MCF 10A (cell line): ENCODE results near the gene TIMM29. TPM values are rescaled to one million over a fixed set of nuclear protein-coding genes. Genes with fewer than 3 reads are reported as not detected.

Experiments used
- BruUV-seq: library from RNA; stranded (reverse); fragments of 400-500 nt; replicated peaks from 2 replicates; lab custom pipeline; 2021; lab: Mats Ljungman, UMichigan
- CTCF ChIA-PET: fragments of 300-600 bp; sonication (Branson Sonifier 250); formaldehyde crosslinking; extraction: SDS; loops from one replicate; lab custom pipeline; 2021; ENCODE audit warnings: antibody characterized with exemption, inconsistent platforms; lab: Yijun Ruan, JAX
- POLR2A ChIA-PET: fragments of 300-600, 350-650 bp; sonication (Branson Sonifier 250); formaldehyde crosslinking; extraction: SDS; loops from one replicate; lab custom pipeline; 2020; ENCODE audit warnings: antibody characterized with exemption, inconsistent platforms; lab: Yijun Ruan, JAX
- DNase-seq: peaks from one replicate; pipeline ENCODE4 v3.0.0-alpha.2; 2018; ENCODE audit not compliant: unreplicated experiment
- H3K27ac Mint-ChIP-seq: one replicate; pipeline ENCODE4 v1.8.0; 2022; ENCODE audit warnings: mild to moderate bottlenecking, low read depth, mixed read lengths; ENCODE audit not compliant: unreplicated experiment
- H3K27me3 Mint-ChIP-seq: one replicate; pipeline ENCODE4 v1.8.0; 2022; ENCODE audit warnings: mixed read lengths; ENCODE audit not compliant: insufficient read depth, unreplicated experiment
- H3K36me3 Mint-ChIP-seq: one replicate; pipeline ENCODE4 v1.8.0; 2022; ENCODE audit warnings: mild to moderate bottlenecking, moderate library complexity, mixed read lengths; ENCODE audit not compliant: insufficient read depth, unreplicated experiment
- H3K4me1 Mint-ChIP-seq: one replicate; pipeline ENCODE4 v1.8.0; 2022; ENCODE audit warnings: mixed read lengths; ENCODE audit not compliant: insufficient read depth, unreplicated experiment
- H3K4me3 Mint-ChIP-seq: one replicate; pipeline ENCODE4 v1.8.0; 2022; ENCODE audit warnings: mild to moderate bottlenecking, moderate library complexity, mixed read lengths; ENCODE audit not compliant: unreplicated experiment
- H3K9me3 Mint-ChIP-seq: one replicate; pipeline ENCODE4 v1.8.0; 2022; ENCODE audit warnings: mixed read lengths; ENCODE audit not compliant: unreplicated experiment
- intact Hi-C: fragments of 100-400 bp; cut with micrococcal nuclease; formaldehyde crosslinking; loops from 2 replicates; pipeline ENCODE4 v1.14.1; 2022
- total RNA-seq: library from RNA; stranded (reverse); gene quantifications from 2 replicates; pipeline ENCODE4 v1.2.3, GENCODE V29; 2022
- TF ChIP-seq, protein P1 (sequence below): fragments of 200-600 bp; IDR thresholded peaks from one replicate; pipeline ENCODE4 v1.8.0; 2022; ENCODE audit warnings: antibody characterized with exemption, mild to moderate bottlenecking; ENCODE audit not compliant: unreplicated experiment

TIMM29 gene
- total RNA-seq, 1 experiment from 2014 or later, result 18.3 TPM

DNA sequence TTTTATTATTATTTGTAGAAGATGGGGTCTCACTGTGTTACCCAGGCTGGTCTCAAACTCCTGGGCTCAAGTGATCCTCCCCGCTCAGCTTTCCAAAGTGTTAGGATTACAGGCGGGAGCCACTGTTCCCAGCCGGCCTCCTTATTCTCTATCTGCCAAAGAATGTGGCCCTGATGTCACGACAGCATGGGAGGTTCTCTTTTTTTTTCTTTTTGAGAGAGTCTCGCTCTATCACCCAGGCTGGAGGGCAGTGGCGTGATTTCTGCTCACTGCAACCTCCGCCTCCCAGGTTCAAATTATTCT, 33.7 kb upstream of the TIMM29 start:
- H3K9me3 Mint-ChIP-seq, result no peaks in the 10 kb centered on the region
- no peak overlapping the region for H3K4me3 Mint-ChIP-seq
- no peak for DNase-seq
- TF ChIP-seq, protein P1, sequence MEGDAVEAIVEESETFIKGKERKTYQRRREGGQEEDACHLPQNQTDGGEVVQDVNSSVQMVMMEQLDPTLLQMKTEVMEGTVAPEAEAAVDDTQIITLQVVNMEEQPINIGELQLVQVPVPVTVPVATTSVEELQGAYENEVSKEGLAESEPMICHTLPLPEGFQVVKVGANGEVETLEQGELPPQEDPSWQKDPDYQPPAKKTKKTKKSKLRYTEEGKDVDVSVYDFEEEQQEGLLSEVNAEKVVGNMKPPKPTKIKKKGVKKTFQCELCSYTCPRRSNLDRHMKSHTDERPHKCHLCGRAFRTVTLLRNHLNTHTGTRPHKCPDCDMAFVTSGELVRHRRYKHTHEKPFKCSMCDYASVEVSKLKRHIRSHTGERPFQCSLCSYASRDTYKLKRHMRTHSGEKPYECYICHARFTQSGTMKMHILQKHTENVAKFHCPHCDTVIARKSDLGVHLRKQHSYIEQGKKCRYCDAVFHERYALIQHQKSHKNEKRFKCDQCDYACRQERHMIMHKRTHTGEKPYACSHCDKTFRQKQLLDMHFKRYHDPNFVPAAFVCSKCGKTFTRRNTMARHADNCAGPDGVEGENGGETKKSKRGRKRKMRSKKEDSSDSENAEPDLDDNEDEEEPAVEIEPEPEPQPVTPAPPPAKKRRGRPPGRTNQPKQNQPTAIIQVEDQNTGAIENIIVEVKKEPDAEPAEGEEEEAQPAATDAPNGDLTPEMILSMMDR, result no peak
- POLR2A ChIA-PET, result no interaction called here
- no peak overlapping the region for H3K27ac Mint-ChIP-seq
- H3K36me3 Mint-ChIP-seq, result peaks cover 7% of the 10 kb centered on the region
- no peaks in the 10 kb centered on the region for H3K27me3 Mint-ChIP-seq
- intact Hi-C loops, result no loop called here
- CTCF ChIA-PET, result interaction anchor here (1.2 to 2.0 kb wide), 2 partner anchors 22 to 30 kb away, joined by 5 to 7 read pairs; no protein-coding TSS in a partner anchor
- H3K4me1 Mint-ChIP-seq, result peaks cover 18% of the 10 kb centered on the region
- no TSS peak for BruUV-seq

DNA sequence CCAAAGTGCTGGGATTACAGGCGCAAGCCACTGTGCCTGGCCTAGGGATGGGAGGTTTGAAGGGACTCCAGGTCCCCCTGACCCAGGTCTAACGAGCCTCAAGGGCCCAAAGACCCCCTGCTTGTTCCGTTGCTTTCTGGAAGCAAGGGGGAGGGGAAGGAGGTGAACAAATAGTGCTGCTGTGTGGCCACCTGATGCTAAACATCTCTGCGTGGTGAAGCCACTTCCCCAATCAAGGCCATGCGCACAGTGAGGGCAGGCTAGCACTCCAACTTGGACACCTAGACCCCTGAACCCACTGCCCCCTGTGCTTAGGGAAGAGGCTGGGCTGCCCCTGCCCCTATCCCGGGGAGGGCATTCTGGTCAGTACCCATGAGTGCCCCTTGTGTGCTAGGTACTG, 33.2 kb upstream of the TIMM29 start:
- Mint-ChIP-seq H3K9me3 (no peaks in the 10 kb centered on the region), H3K36me3 (peaks cover 7% of the 10 kb centered on the region), H3K4me1 (peaks cover 18% of the 10 kb centered on the region), H3K27me3 (no peaks in the 10 kb centered on the region), H3K4me3 (no peak overlapping the region), H3K27ac (no peak overlapping the region)
- no peak for DNase-seq
- POLR2A ChIA-PET, result no interaction called here
- intact Hi-C loops, result no loop called here
- CTCF ChIA-PET, result interaction anchor here (1.0 to 2.0 kb wide), 2 partner anchors 31 to 195 kb away, joined by 3 to 7 read pairs; no protein-coding TSS in a partner anchor
- no TSS peak for BruUV-seq
- TF ChIP-seq, protein P1, result no peak

DNA sequence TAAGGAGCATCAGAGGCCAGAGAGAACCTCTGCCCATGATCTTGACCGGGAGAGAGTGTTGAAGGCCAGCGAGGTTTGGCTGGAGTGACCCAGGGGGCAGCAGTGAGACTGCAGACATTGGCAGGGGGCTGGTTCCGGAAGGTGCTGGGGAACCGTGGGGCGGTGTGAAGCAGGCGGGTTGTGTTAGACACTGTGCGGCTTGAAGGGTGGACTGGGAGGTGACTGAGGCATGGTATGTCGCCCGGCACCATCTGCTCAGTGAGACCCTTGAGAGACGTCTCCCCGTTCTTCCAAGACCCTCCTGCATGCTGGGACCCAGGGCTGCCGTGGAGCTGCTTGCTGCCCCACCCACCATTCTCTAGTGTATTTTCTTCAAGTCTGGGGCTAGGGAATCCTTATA, 32.7 kb upstream of the TIMM29 start:
- BruUV-seq, result no TSS peak
- intact Hi-C loops, result no loop called here
- Mint-ChIP-seq H3K27ac (no peak overlapping the region), H3K36me3 (peaks cover 7% of the 10 kb centered on the region), H3K27me3 (no peaks in the 10 kb centered on the region), H3K4me3 (no peak overlapping the region), H3K4me1 (peaks cover 18% of the 10 kb centered on the region), H3K9me3 (no peaks in the 10 kb centered on the region)
- no peak for DNase-seq
- TF ChIP-seq, protein P1, result no peak
- CTCF ChIA-PET, result interaction anchor here (0.6 to 1.0 kb wide), 3 partner anchors 196 to 627 kb away, joined by 3 read pairs; no protein-coding TSS in a partner anchor
- POLR2A ChIA-PET, result no interaction called here

DNA sequence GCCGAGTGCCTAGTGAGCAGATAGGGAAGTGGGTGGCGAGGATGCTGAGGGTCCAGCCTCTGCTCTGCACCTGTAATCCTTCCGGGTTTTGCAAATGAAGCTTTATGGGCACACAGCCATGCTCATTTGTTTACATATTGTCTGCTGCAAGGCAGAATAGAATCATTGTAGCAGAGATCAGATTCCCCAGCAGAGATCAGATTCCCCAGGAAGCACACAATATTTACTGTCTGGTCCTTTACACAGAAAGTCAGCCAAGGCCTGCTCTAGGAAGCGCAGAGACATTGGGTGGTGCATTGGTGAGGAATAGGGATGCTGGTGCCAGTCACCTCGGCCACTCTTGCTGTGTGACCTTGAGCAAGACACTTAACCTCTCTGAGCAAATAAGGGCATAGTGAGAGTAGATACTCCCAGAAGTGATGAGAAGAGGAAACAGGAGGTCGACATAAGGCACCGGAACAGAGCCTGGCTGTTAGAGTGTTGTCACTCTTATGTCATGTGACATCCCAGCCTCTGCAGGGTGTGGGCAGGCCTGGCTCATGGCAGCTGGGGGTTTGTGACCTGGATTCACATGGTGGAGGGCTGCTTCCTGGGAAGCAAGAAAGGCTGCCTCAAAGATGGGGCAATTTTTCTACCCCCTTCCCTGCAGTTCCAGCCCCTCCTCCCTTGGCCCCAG, 31.6 kb upstream of the TIMM29 start:
- peak overlapping the region; percentile 50 for H3K27ac Mint-ChIP-seq
- CTCF ChIA-PET, result interaction anchor here (0.6 kb wide), 2 partner anchors 8 to 628 kb away, joined by 3 read pairs; no protein-coding TSS in a partner anchor
- H3K36me3 Mint-ChIP-seq, result peaks cover 7% of the 10 kb centered on the region
- no TSS peak for BruUV-seq
- TF ChIP-seq, protein P1, result no peak
- no peaks in the 10 kb centered on the region for H3K27me3 Mint-ChIP-seq
- intact Hi-C loops, result no loop called here
- no peaks in the 10 kb centered on the region for H3K9me3 Mint-ChIP-seq
- no peak overlapping the region for H3K4me3 Mint-ChIP-seq
- peaks cover 13% of the 10 kb centered on the region for H3K4me1 Mint-ChIP-seq
- POLR2A ChIA-PET, result interaction anchor here (2.0 kb wide), 1 partner anchor 8 kb away, joined by 9 read pairs; no protein-coding TSS in a partner anchor
- DNase-seq, result no peak
